Osteocyte (in vitro differentiated cells): ENCODE results near the gene TCF15. TPM values are rescaled to one million over a fixed set of nuclear protein-coding genes. Genes with fewer than 3 reads are reported as not detected.
A peak's percentile ranks its signal among the peaks of the same experiment; 100 is the strongest.

Experiments used
- DNase-seq: peaks from one replicate; pipeline ENCODE4 v3.0.0; 2021; ENCODE audit warnings: mixed read lengths; ENCODE audit not compliant: unreplicated experiment; ENCODE audit errors: extremely low spot score
- H3K27ac Mint-ChIP-seq: one replicate; pipeline ENCODE4 v1.8.0; 2021; ENCODE audit warnings: mild to moderate bottlenecking, mixed read lengths; ENCODE audit not compliant: unreplicated experiment
- H3K27me3 Mint-ChIP-seq: one replicate; pipeline ENCODE4 v1.8.0; 2021; ENCODE audit warnings: mixed read lengths; ENCODE audit not compliant: unreplicated experiment
- H3K36me3 Mint-ChIP-seq: one replicate; pipeline ENCODE4 v1.8.0; 2021; ENCODE audit warnings: mixed read lengths; ENCODE audit not compliant: unreplicated experiment
- H3K4me1 Mint-ChIP-seq: one replicate; pipeline ENCODE4 v1.8.0; 2021; ENCODE audit warnings: mixed read lengths; ENCODE audit not compliant: unreplicated experiment
- H3K4me3 Mint-ChIP-seq: one replicate; pipeline ENCODE4 v1.8.0; 2021; ENCODE audit warnings: mild to moderate bottlenecking, moderate library complexity, mixed read lengths; ENCODE audit not compliant: unreplicated experiment
- H3K9me3 Mint-ChIP-seq: one replicate; pipeline ENCODE4 v1.8.0; 2021; ENCODE audit warnings: mixed read lengths; ENCODE audit not compliant: unreplicated experiment
- CTCF ChIP-seq: fragments of 200-600 bp; sonication (generic); IDR thresholded peaks from 2 replicates; pipeline ENCODE4 v1.5.0; 2021; ENCODE audit warnings: antibody characterized with exemption, mild to moderate bottlenecking, moderate library complexity
- total RNA-seq: library from RNA; stranded (reverse); gene quantifications from 2 replicates; pipeline ENCODE4 v1.2.1, GENCODE V29; 2021

Gene TCF15
- total RNA-seq, 1 donor from 2014 or later, result not detected

- Mint-ChIP-seq H3K9me3 (peaks cover 8% of the 10 kb centered on the region), H3K36me3 (no peaks in the 10 kb centered on the region), H3K4me3 (no peak overlapping the region), H3K4me1 (no peaks in the 10 kb centered on the region), H3K27me3 (peaks cover 43% of the 10 kb centered on the region), H3K27ac (no peak overlapping the region)
- TF ChIP-seq CTCF, result no peak
- no peak for DNase-seq
These were observed 8.9 kb upstream of the TCF15 start for GRCh38 chr20:618980-619379.

GRCh38 chr20:617934-618690, 8.0 kb upstream of the TCF15 start:
- DNase-seq, result no peak
- Mint-ChIP-seq H3K27me3 (peaks cover 43% of the 10 kb centered on the region), H3K4me3 (no peak overlapping the region), H3K27ac (no peak overlapping the region), H3K4me1 (no peaks in the 10 kb centered on the region), H3K9me3 (peaks cover 8% of the 10 kb centered on the region), H3K36me3 (no peaks in the 10 kb centered on the region)
- no peak for TF ChIP-seq CTCF

GRCh38 chr20:615514-615913, 5.4 kb upstream of the TCF15 start:
- H3K27ac Mint-ChIP-seq, result no peak overlapping the region
- no peak overlapping the region for H3K4me3 Mint-ChIP-seq
- H3K36me3 Mint-ChIP-seq, result no peaks in the 10 kb centered on the region
- H3K9me3 Mint-ChIP-seq, result peaks cover 8% of the 10 kb centered on the region
- DNase-seq, result no peak
- H3K27me3 Mint-ChIP-seq, result peaks cover 56% of the 10 kb centered on the region
- no peak for TF ChIP-seq CTCF
- H3K4me1 Mint-ChIP-seq, result peaks cover 5% of the 10 kb centered on the region

GRCh38 chr20:611843-612185, 1.7 kb upstream of the TCF15 start:
- Mint-ChIP-seq H3K27me3 (peaks cover 57% of the 10 kb centered on the region), H3K4me3 (peak overlapping the region; percentile 32), H3K27ac (no peak overlapping the region), H3K9me3 (no peaks in the 10 kb centered on the region), H3K4me1 (peaks cover 6% of the 10 kb centered on the region), H3K36me3 (no peaks in the 10 kb centered on the region)
- TF ChIP-seq CTCF, result no peak
- no peak for DNase-seq

- Mint-ChIP-seq H3K4me3 (no peak overlapping the region), H3K9me3 (no peaks in the 10 kb centered on the region), H3K27ac (no peak overlapping the region), H3K36me3 (no peaks in the 10 kb centered on the region), H3K4me1 (peaks cover 6% of the 10 kb centered on the region), H3K27me3 (peaks cover 57% of the 10 kb centered on the region)
- no peak for DNase-seq
- no peak for TF ChIP-seq CTCF
These were observed 1.1 kb upstream of the TCF15 start for GRCh38 chr20:611047-611842.
